IMR-90 (cell line): ENCODE data around the gene RSPH9. TPM values are rescaled to one million over a fixed set of nuclear protein-coding genes. Genes with fewer than 3 reads are reported as not detected.

Source experiments
- ATAC-seq: fragments of 200-7000 bp; cut with Tn5 transposase; 2 replicates; pipeline ENCODE4 v1.9.1; 2020; ENCODE audit warnings: low read depth, mild to moderate bottlenecking, moderate library complexity
- BruUV-seq: library from RNA; stranded (reverse); fragments of 400-500 nt; replicated peaks from 2 replicates; lab custom pipeline; 2021; lab: Mats Ljungman, UMichigan
- CTCF ChIA-PET: fragments of 300-600 bp; formaldehyde crosslinking; extraction: SDS; loops from one replicate; lab custom pipeline; 2021; ENCODE audit warnings: antibody characterized with exemption; lab: Yijun Ruan, JAX
- POLR2A ChIA-PET: fragments of 300-600 bp; sonication (Branson Sonifier 250); formaldehyde crosslinking; loops from one replicate; lab custom pipeline; 2022; ENCODE audit warnings: antibody characterized with exemption; ENCODE audit not compliant: unreplicated experiment; lab: Charles Lee
- DNase-seq: peaks from one replicate; pipeline ENCODE4 v3.0.0; 2013
- H2AFZ ChIP-seq: replicated peaks from 2 replicates; pipeline ENCODE3; 2013; ENCODE audit warnings: low read length, mild to moderate bottlenecking; ENCODE audit not compliant: poor library complexity
- H2AK5ac ChIP-seq: 2 replicates; pipeline ENCODE4 v1.6.1; 2013; ENCODE audit warnings: low read depth, low read length, inconsistent platforms
- H2AK9ac ChIP-seq: replicated peaks from 2 replicates; pipeline ENCODE3; 2013; ENCODE audit warnings: mild to moderate bottlenecking, low read depth, low read length, moderate library complexity; ENCODE audit not compliant: poor library complexity
- H2BK120ac ChIP-seq: 2 replicates; pipeline ENCODE4 v1.6.1; 2013; ENCODE audit warnings: low read depth, low read length, inconsistent platforms
- H2BK15ac ChIP-seq: 3 replicates; pipeline ENCODE4 v1.6.1; 2013; ENCODE audit warnings: low read depth, low read length, inconsistent platforms
- H2BK20ac ChIP-seq: 2 replicates; pipeline ENCODE4 v1.6.1; 2013; ENCODE audit warnings: low read depth, mild to moderate bottlenecking, inconsistent platforms, low read length, moderate library complexity
- H2BK5ac ChIP-seq: 2 replicates; pipeline ENCODE4 v1.6.1; 2013; ENCODE audit warnings: mild to moderate bottlenecking, low read depth, low read length, inconsistent platforms; ENCODE audit not compliant: poor library complexity, severe bottlenecking
- H3K14ac ChIP-seq: replicated peaks from 2 replicates; pipeline ENCODE4 v1.6.1; 2013; ENCODE audit warnings: low read depth, low read length, inconsistent platforms
- H3K18ac ChIP-seq: 2 replicates; pipeline ENCODE4 v1.6.1; 2013; ENCODE audit warnings: low read depth, low read length, control low read depth
- H3K23ac ChIP-seq: 2 replicates; pipeline ENCODE4 v1.6.1; 2013; ENCODE audit warnings: low read depth, low read length, inconsistent platforms
- H3K27ac ChIP-seq: 2 replicates; pipeline ENCODE4 v1.5.1; 2013; ENCODE audit warnings: mild to moderate bottlenecking, control low read depth, low read length; ENCODE audit not compliant: insufficient read depth
- H3K27me3 ChIP-seq: 2 replicates; pipeline ENCODE4 v1.6.1; 2013; ENCODE audit warnings: low read length; ENCODE audit not compliant: control insufficient read depth, insufficient read depth
- H3K36me3 ChIP-seq: 2 replicates; pipeline ENCODE4 v1.6.1; 2013; ENCODE audit warnings: low read length, mixed read lengths; ENCODE audit not compliant: control insufficient read depth, insufficient read depth
- H3K4ac ChIP-seq: 2 replicates; pipeline ENCODE4 v1.6.1; 2013; ENCODE audit warnings: low read depth, low read length, inconsistent platforms
- H3K4me1 ChIP-seq: 2 replicates; pipeline ENCODE4 v1.6.1; 2013; ENCODE audit warnings: low read length, mixed read lengths; ENCODE audit not compliant: control insufficient read depth, insufficient read depth
- H3K4me2 ChIP-seq: 2 replicates; pipeline ENCODE4 v1.6.1; 2013; ENCODE audit warnings: low read depth, mild to moderate bottlenecking, control low read depth, low read length, moderate library complexity
- H3K4me3 ChIP-seq: 2 replicates; pipeline ENCODE4 v1.5.1; 2013; ENCODE audit warnings: low read depth, mild to moderate bottlenecking, control low read depth, low read length, moderate library complexity; ENCODE audit not compliant: insufficient read depth
- H3K56ac ChIP-seq: 2 replicates; pipeline ENCODE4 v1.6.1; 2013; ENCODE audit warnings: low read length, inconsistent platforms; ENCODE audit not compliant: insufficient read depth; ENCODE audit errors: extremely low read depth
- H3K79me1 ChIP-seq, 2 experiments: 2 replicates each; pipeline ENCODE4 v1.6.1; 2013; ENCODE audit warnings: low read length in 2 of 2, inconsistent platforms in 1 of 2, low read depth in 1 of 2
- H3K9ac ChIP-seq: 2 replicates; pipeline ENCODE4 v1.6.1; 2013; ENCODE audit warnings: low read depth, low read length, control low read depth
- H3K9me1 ChIP-seq: 2 replicates; pipeline ENCODE4 v1.6.1; 2013; ENCODE audit warnings: low read length, inconsistent platforms; ENCODE audit not compliant: insufficient read depth
- H3K9me3 ChIP-seq: 2 replicates; pipeline ENCODE4 v1.6.1; 2013; ENCODE audit warnings: low read length; ENCODE audit not compliant: control insufficient read depth, insufficient read depth
- H4K20me1 ChIP-seq: 2 replicates; pipeline ENCODE4 v1.6.1; 2013; ENCODE audit warnings: low read length, inconsistent platforms; ENCODE audit not compliant: insufficient read depth
- H4K5ac ChIP-seq: 2 replicates; pipeline ENCODE4 v1.6.1; 2013; ENCODE audit warnings: mild to moderate bottlenecking, low read depth, low read length, control low read depth
- H4K8ac ChIP-seq, 2 experiments: 2 replicates each; pipeline ENCODE4 v1.6.1; 2013; ENCODE audit warnings: low read depth in 2 of 2, low read length in 2 of 2, control low read depth in 1 of 2, inconsistent platforms in 1 of 2
- H4K91ac ChIP-seq: 2 replicates; pipeline ENCODE4 v1.6.1; 2013; ENCODE audit warnings: low read depth, low read length, inconsistent platforms; ENCODE audit not compliant: insufficient read depth
- BHLHE40 ChIP-seq: fragments of 150-350 bp; IDR thresholded peaks from 2 replicates; pipeline ENCODE4 v1.6.1; 2016; ENCODE audit warnings: mild to moderate bottlenecking, low read depth, low read length
- CEBPB ChIP-seq: IDR thresholded peaks from 2 replicates; pipeline ENCODE4 v1.6.1; 2012; ENCODE audit warnings: low read depth, low read length, improper control_type of control experiment
- CHD1 ChIP-seq: IDR thresholded peaks from 2 replicates; pipeline ENCODE4 v1.6.1; 2012; ENCODE audit warnings: low read depth, low read length, improper control_type of control experiment
- ELK1 ChIP-seq: fragments of 150-350 bp; IDR thresholded peaks from 2 replicates; pipeline ENCODE4 v1.6.1; 2016; ENCODE audit warnings: low read depth, mild to moderate bottlenecking, low read length, moderate library complexity, borderline replicate concordance
- FOS ChIP-seq: fragments of 150-350 bp; IDR thresholded peaks from 2 replicates; pipeline ENCODE4 v1.6.1; 2016; ENCODE audit warnings: low read depth, low read length
- MAFK ChIP-seq: IDR thresholded peaks from 2 replicates; pipeline ENCODE4 v1.6.1; 2012; ENCODE audit warnings: low read depth, low read length, improper control_type of control experiment
- MAZ ChIP-seq: IDR thresholded peaks from 2 replicates; pipeline ENCODE4 v1.6.1; 2012; ENCODE audit warnings: low read depth, mild to moderate bottlenecking, low read length, improper control_type of control experiment, moderate library complexity, borderline replicate concordance
- MXI1 ChIP-seq: IDR thresholded peaks from 2 replicates; pipeline ENCODE4 v1.6.1; 2012; ENCODE audit warnings: low read depth, mild to moderate bottlenecking, low read length, moderate library complexity, borderline replicate concordance
- NFE2L2 ChIP-seq: fragments of 150-350 bp; IDR thresholded peaks from 2 replicates; pipeline ENCODE4 v1.6.1; 2016; ENCODE audit warnings: low read depth, mild to moderate bottlenecking, low read length
- POLR2A ChIP-seq: IDR thresholded peaks from 2 replicates; pipeline ENCODE4 v1.6.1; 2012; ENCODE audit warnings: mild to moderate bottlenecking, low read depth, low read length
- RAD21 ChIP-seq: IDR thresholded peaks from 2 replicates; pipeline ENCODE4 v1.6.1; 2012; ENCODE audit warnings: low read length, improper control_type of control experiment
- RCOR1 ChIP-seq: IDR thresholded peaks from 2 replicates; pipeline ENCODE4 v1.6.1; 2012; ENCODE audit warnings: mild to moderate bottlenecking, low read length, improper control_type of control experiment; ENCODE audit not compliant: insufficient replicate concordance
- RFX5 ChIP-seq: IDR thresholded peaks from 2 replicates; pipeline ENCODE4 v1.8.0; 2012; ENCODE audit warnings: low read depth, mild to moderate bottlenecking, low read length, moderate library complexity
- SMC3 ChIP-seq: fragments of 150-350 bp; IDR thresholded peaks from 2 replicates; pipeline ENCODE4 v1.6.1; 2016; ENCODE audit warnings: low read depth, mild to moderate bottlenecking, antibody characterized with exemption, low read length, moderate library complexity
- USF2 ChIP-seq: fragments of 150-350 bp; IDR thresholded peaks from 2 replicates; pipeline ENCODE4 v1.6.1; 2017; ENCODE audit warnings: mild to moderate bottlenecking, antibody characterized with exemption, low read length, low read depth
- WGBS, 2 experiments: methylation state at CpG; one replicate each; pipeline versions ENCODE4 v1.1.5 to v1.1.7; 2013; ENCODE audit warnings: missing lambda C conversion rate in 2 of 2; ENCODE audit not compliant: insufficient read length in 1 of 2; ENCODE audit errors: extremely low coverage in 2 of 2; 5-methylcytosine and 5-hydroxymethylcytosine counted together
- dilution Hi-C: fragments of 300-500 bp; cut with HindIII; formaldehyde crosslinking; loops from one replicate; pipeline ENCODE4 v1.14.3; 2018; ENCODE audit warnings: low sequenced_read_pairs; ENCODE audit not compliant: unreplicated experiment
- in situ Hi-C: fragments of 300-500 bp; cut with MboI; formaldehyde crosslinking; loops from 3 replicates; pipeline ENCODE4 v1.14.3; 2019; ENCODE audit warnings: low sequenced_read_pairs, inconsistent platforms, mixed read lengths
- intact Hi-C: fragments of 100-400 bp; cut with micrococcal nuclease; formaldehyde crosslinking; loops from 2 replicates; pipeline ENCODE4 v1.10.0; 2022
- polyA plus RNA-seq, 3 experiments: library from polyadenylated mRNA; depleted of rRNA; stranded (reverse); fragments of >200 nt; gene quantifications; 2 replicates each; pipeline ENCODE4 v1.2.3, GENCODE V29; 2012; ENCODE audit warnings: low replicate concordance in 1 of 3
- total RNA-seq: library from RNA; depleted of rRNA; stranded (reverse); fragments of >200 nt; gene quantifications from 2 replicates; pipeline ENCODE4 v1.2.3, GENCODE V29; 2012

RSPH9 gene
- total and polyA plus RNA-seq, 2 of the 4 experiments (the other 2 are of a cell fraction), result 0.18 to 0.21 TPM

GRCh38 chr6:43627008-43627825 is 17.6 kb upstream of the RSPH9 start:
- Histone ChIP-seq H2AFZ (peak overlapping the region; percentile 68), H4K91ac (peak overlapping the region; percentile 94), H3K79me1 (peaks cover 41 to 64% of the 10 kb centered on the region in 2 experiments), H3K23ac (peak overlapping the region; percentile 98), H3K56ac (peak overlapping the region; percentile 97), H3K14ac (peak overlapping the region; percentile 96), H3K36me3 (peaks cover 36% of the 10 kb centered on the region), H2AK5ac (peak overlapping the region; percentile 99), H2BK15ac (peak overlapping the region; percentile 88), H3K4ac (peak overlapping the region; percentile 98), H4K5ac (peak overlapping the region; percentile 91), H4K8ac (peak overlapping the region; percentile 77 to 98), H3K4me1 (peaks cover 8% of the 10 kb centered on the region), H2AK9ac (peak overlapping the region; percentile 90), H3K27me3 (no peaks in the 10 kb centered on the region), H3K18ac (peak overlapping the region; percentile 90), H2BK20ac (peak overlapping the region; percentile 95), H3K9me3 (no peaks in the 10 kb centered on the region), H3K9ac (peak overlapping the region; percentile 96), H4K20me1 (no peaks in the 10 kb centered on the region), H3K27ac (peak overlapping the region; percentile 99), H3K9me1 (peaks cover 27% of the 10 kb centered on the region), H3K4me2 (peak overlapping the region; percentile 96), H2BK120ac (peak overlapping the region; percentile 94), H3K4me3 (peak overlapping the region; percentile 23; the same call in 1 of the 2 replicates), H2BK5ac (peak overlapping the region; percentile 85)
- CTCF ChIA-PET, result no interaction called here
- no TSS peak for BruUV-seq
- ATAC-seq (peak; percentile 24), DNase-seq (peak; percentile 99)
- dilution Hi-C loops, result no loop called here
- WGBS, 2 experiments, result no CpG with 5 or more reads among the region's 5 CpGs
- in situ Hi-C loops, result no loop called here
- intact Hi-C loops, result loop anchor here (5.0 kb wide), 1 partner anchor 145 kb away; the partner anchor contains the start of gene VEGFA
- POLR2A ChIA-PET, result interaction anchor here (0.6 kb wide), 1 partner anchor 73 kb away, joined by 3 read pairs; no protein-coding TSS in a partner anchor
- TF ChIP-seq CEBPB, result peak; percentile 97
- no peak for TF ChIP-seq FOS
- TF ChIP-seq USF2, result no peak
- TF ChIP-seq MAZ, result peak; percentile 45; the same call in 1 of the 2 replicates
- TF ChIP-seq ELK1, result no peak
- TF ChIP-seq RAD21, result no peak
- TF ChIP-seq CHD1, result no peak
- no peak for TF ChIP-seq RFX5
- TF ChIP-seq NFE2L2, result peak; percentile 54; the same call in 1 of the 2 replicates
- peak; percentile 15; the same call in 1 of the 2 replicates for TF ChIP-seq BHLHE40
- no peak for TF ChIP-seq RCOR1
- peak; percentile 49; the same call in 1 of the 2 replicates for TF ChIP-seq MAFK
- no peak for TF ChIP-seq MXI1
- TF ChIP-seq POLR2A, result peak; percentile 89
- TF ChIP-seq SMC3, result no peak
